ENCODE data around the gene SUN3. TPM values are rescaled to one million over a fixed set of nuclear protein-coding genes. Genes with fewer than 3 reads are reported as not detected.
"Not testable (repeated sequence)": the region's sequence is repeated elsewhere in the genome, so short reads cannot be mapped to it uniquely, and the experiment has no call there.

The SUN3 gene
- total RNA-seq, 2 donors from 2014 or later, result not detected

DNA sequence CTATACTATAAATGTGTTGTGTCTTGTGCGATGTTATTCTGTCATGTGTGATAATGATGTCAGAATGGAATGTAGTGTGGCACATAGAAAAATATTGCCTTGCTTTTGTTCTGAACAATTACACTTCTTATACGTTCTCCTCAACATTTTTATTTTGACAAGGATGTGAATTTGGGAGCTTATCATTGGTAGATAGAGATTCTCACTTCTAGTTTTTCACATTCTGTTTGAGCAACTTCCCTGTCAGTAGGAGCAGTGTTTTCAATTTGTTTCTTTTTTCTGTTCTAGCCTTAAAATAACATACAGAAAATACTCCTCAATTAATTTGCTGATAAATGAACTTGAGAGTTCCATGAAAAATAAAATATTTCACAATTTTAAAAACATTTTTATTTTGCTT is 17.6 kb downstream of the SUN3 start:
- peaks cover 21% of the 10 kb centered on the region for H3K27me3 Mint-ChIP-seq
- ATAC-seq (no peak), DNase-seq (no peak)
- H3K36me3 Mint-ChIP-seq (ENCODE audit: low read depth), result no peaks in the 10 kb centered on the region
- peaks cover 7% of the 10 kb centered on the region for H3K4me1 Mint-ChIP-seq
- H3K4me3 Mint-ChIP-seq, result no peak overlapping the region
- H3K27ac Mint-ChIP-seq, result no peak overlapping the region
- no peaks in the 10 kb centered on the region for H3K9me3 ChIP-seq (ENCODE audit: control insufficient read depth, low read length, poor library complexity, severe bottlenecking)

GRCh38 chr7:48009954-48010353 is 19.0 kb downstream of the SUN3 start:
- Mint-ChIP-seq H3K4me3 (no peak overlapping the region), H3K27ac (no peak overlapping the region), H3K27me3 (peaks cover 20% of the 10 kb centered on the region), H3K36me3 (ENCODE audit: low read depth) (no peaks in the 10 kb centered on the region), H3K4me1 (peaks cover 7% of the 10 kb centered on the region)
- H3K9me3 ChIP-seq (ENCODE audit: control insufficient read depth, low read length, poor library complexity, severe bottlenecking), result no peaks in the 10 kb centered on the region
- DNase-seq (no peak), ATAC-seq (no peak)

DNA sequence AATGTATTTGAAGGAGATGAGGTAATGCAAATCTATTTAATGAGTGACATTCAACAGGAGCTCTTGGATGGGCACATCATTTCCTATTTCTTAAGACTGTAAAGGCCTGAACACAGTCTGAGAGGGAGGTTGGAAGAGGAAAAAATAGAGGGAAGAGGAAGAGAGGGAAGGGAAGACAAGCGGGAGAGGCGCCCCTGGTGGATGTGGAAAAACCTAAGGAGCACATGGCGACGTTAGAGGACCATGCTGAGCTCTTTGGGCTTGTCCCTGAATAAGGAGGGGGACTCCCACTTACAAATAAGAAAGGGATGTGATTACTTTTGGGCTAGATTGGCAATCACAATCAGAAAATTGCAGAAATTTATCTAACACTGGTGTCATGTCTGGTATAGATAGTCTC is 19.6 kb downstream of the SUN3 start:
- Mint-ChIP-seq H3K4me3 (no peak overlapping the region), H3K36me3 (ENCODE audit: low read depth) (no peaks in the 10 kb centered on the region), H3K27ac (no peak overlapping the region), H3K4me1 (peaks cover 7% of the 10 kb centered on the region), H3K27me3 (peaks cover 23% of the 10 kb centered on the region)
- no peaks in the 10 kb centered on the region for H3K9me3 ChIP-seq (ENCODE audit: control insufficient read depth, low read length, poor library complexity, severe bottlenecking)
- no peak for DNase-seq
- no peak for ATAC-seq

DNA sequence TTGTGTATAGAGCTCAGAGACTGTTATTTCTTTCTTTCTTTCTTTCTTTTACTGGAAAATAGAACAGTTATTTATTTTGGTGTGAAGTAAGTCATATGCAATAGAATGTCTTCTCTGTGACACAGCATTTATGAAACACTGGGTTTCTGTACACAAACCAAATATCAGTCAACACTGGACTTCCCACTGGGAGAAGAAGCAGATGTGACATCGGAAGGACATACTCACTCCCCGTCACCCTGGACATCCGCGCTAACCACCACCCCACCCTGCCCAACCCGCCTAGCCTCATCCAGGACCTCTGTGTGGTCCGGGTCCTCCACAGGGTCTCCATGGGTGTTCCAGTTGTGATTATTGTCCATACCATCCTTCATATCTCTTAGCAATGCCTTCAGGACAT is 22.0 kb downstream of the SUN3 start:
- no peaks in the 10 kb centered on the region for H3K9me3 ChIP-seq (ENCODE audit: control insufficient read depth, low read length, poor library complexity, severe bottlenecking)
- ATAC-seq (no peak), DNase-seq (no peak)
- H3K27me3 Mint-ChIP-seq, result peaks cover 23% of the 10 kb centered on the region
- peaks cover 7% of the 10 kb centered on the region for H3K4me1 Mint-ChIP-seq
- H3K27ac Mint-ChIP-seq, result no peak overlapping the region
- H3K36me3 Mint-ChIP-seq (ENCODE audit: low read depth), result peaks cover 2% of the 10 kb centered on the region
- no peak overlapping the region for H3K4me3 Mint-ChIP-seq

DNA sequence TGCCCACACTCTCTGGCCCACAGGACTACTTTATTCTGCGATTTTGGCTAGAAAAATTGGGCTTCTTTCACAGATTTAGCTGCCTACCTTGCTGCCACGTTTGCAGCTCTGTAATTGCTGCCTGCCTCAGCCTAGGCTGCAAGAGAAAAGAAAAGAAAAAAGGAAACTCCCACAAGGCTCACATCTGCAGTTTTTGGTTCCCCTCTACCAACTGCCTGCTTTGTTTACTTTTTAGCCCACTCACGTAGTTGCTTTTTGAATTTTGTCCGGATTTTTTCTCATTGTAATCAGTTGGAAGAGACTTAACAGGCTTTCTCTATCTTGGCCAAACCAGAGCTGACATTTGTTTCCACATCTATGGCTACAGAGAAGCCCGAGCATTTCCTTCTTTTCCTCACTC is 24.3 kb downstream of the SUN3 start:
- Mint-ChIP-seq H3K4me3 (no peak overlapping the region), H3K4me1 (peaks cover 2% of the 10 kb centered on the region), H3K27me3 (peaks cover 19% of the 10 kb centered on the region), H3K27ac (no peak overlapping the region), H3K36me3 (ENCODE audit: low read depth) (peaks cover 2% of the 10 kb centered on the region)
- DNase-seq (no peak), ATAC-seq (no peak)
- H3K9me3 ChIP-seq (ENCODE audit: control insufficient read depth, low read length, poor library complexity, severe bottlenecking), result no peaks in the 10 kb centered on the region

DNA sequence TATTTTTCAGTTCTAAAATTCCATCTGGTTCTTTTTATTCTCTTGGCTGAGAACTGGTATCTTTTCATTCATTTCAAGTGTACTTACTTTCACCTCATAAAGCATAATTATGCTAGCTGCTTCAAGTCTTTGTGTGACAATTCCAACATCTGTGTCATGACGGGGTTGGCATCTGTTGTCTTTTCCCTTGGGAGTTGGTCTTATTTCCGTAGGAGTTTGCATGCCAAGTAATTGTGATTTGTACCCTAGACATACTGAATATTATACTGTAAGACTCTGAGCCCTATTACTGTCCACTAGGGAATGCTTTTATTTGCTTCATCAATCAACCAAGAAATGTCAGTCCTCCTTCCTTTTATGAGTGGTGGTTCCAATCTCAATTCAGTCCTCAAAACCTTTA is 24.9 kb downstream of the SUN3 start:
- Mint-ChIP-seq H3K36me3 (ENCODE audit: low read depth) (peaks cover 2% of the 10 kb centered on the region), H3K4me1 (peaks cover 2% of the 10 kb centered on the region), H3K27me3 (peaks cover 19% of the 10 kb centered on the region), H3K27ac (no peak overlapping the region), H3K4me3 (no peak overlapping the region)
- ATAC-seq (no peak), DNase-seq (no peak)
- H3K9me3 ChIP-seq (ENCODE audit: control insufficient read depth, low read length, poor library complexity, severe bottlenecking), result no peaks in the 10 kb centered on the region

GRCh38 chr7:48000164-48000563 is 28.7 kb downstream of the SUN3 start:
- H3K4me1 Mint-ChIP-seq; H3K27me3 Mint-ChIP-seq; H3K36me3 Mint-ChIP-seq (ENCODE audit: low read depth); H3K4me3 Mint-ChIP-seq; H3K27ac Mint-ChIP-seq; ATAC-seq; H3K9me3 ChIP-seq (ENCODE audit: control insufficient read depth, low read length, poor library complexity, severe bottlenecking); DNase-seq: not testable (repeated sequence)

GRCh38 chr7:47999413-47999812 is 29.5 kb downstream of the SUN3 start:
- H3K4me3 Mint-ChIP-seq, result no peak overlapping the region
- peaks cover 2% of the 10 kb centered on the region for H3K4me1 Mint-ChIP-seq
- ATAC-seq (no peak), DNase-seq (no peak)
- no peaks in the 10 kb centered on the region for H3K27me3 Mint-ChIP-seq
- H3K27ac Mint-ChIP-seq, result no peak overlapping the region
- H3K36me3 Mint-ChIP-seq (ENCODE audit: low read depth), result peaks cover 2% of the 10 kb centered on the region
- H3K9me3 ChIP-seq (ENCODE audit: control insufficient read depth, low read length, poor library complexity, severe bottlenecking), result no peaks in the 10 kb centered on the region

DNA sequence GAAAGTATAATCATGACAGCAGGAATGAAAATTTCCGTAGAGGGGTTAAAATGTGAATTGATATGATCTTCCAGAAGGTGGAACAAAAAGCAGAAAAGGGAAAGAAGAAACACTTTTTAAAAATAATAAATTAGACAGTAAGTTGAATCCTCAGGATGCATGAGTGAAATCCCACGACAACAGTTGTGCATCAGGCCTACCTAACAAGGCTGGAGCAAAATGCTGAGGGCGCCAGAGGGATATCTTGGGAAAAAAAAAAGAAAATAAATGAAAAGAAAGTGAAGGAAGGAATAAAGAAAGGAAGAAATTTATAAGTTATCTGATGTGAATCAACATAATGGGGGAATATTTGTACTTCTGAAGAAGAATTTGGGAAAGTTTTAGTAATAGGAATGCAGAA is 36.5 kb downstream of the SUN3 start:
- H3K27me3 Mint-ChIP-seq, result no peaks in the 10 kb centered on the region
- H3K4me3 Mint-ChIP-seq, result peak overlapping the region; percentile 98
- DNase-seq (no peak), ATAC-seq (no peak)
- peaks cover 21% of the 10 kb centered on the region for H3K4me1 Mint-ChIP-seq
- H3K36me3 Mint-ChIP-seq (ENCODE audit: low read depth), result no peaks in the 10 kb centered on the region
- peak overlapping the region; percentile 98 for H3K27ac Mint-ChIP-seq
- H3K9me3 ChIP-seq (ENCODE audit: control insufficient read depth, low read length, poor library complexity, severe bottlenecking), result no peaks in the 10 kb centered on the region

DNA sequence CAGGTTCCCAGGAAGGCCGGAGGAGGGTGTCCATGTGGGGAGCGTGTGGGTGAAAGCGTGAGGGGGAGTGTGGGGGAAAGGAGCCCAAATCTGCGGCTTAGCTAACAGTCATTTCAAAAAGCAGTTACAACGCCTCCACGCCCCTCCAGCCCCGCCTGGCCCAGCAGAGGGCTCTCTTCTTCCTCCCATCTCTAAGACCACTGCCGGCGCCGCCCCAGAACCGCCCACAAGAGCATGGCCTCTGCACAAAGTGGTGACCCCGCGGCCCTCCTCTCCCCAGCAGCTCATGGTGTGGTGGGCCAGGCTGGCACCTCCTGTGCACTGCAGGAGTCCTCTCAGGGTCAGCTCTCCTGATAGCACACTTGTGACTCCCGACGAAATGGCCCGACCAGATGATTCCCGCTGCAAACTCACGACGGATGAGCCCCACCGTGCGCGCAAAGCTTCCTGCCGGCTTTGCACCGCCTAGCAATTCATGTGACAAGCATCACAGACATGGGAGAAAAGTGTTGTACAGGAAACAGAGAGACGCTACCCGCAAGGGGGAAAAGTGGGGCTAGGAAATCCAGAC is 37.1 kb downstream of the SUN3 start:
- Mint-ChIP-seq H3K27me3 (no peaks in the 10 kb centered on the region), H3K36me3 (ENCODE audit: low read depth) (no peaks in the 10 kb centered on the region), H3K4me3 (peak overlapping the region; percentile 98), H3K4me1 (peaks cover 21% of the 10 kb centered on the region), H3K27ac (peak overlapping the region; percentile 98)
- ATAC-seq (peak; percentile 98), DNase-seq (peak; percentile 65 to 68 (median 67))
- H3K9me3 ChIP-seq (ENCODE audit: control insufficient read depth, low read length, poor library complexity, severe bottlenecking), result no peaks in the 10 kb centered on the region

- peak overlapping the region; percentile 98 for H3K27ac Mint-ChIP-seq
- no peaks in the 10 kb centered on the region for H3K27me3 Mint-ChIP-seq
- no peak for ATAC-seq
- no peaks in the 10 kb centered on the region for H3K9me3 ChIP-seq (ENCODE audit: control insufficient read depth, low read length, poor library complexity, severe bottlenecking)
- DNase-seq, result no peak
- H3K4me3 Mint-ChIP-seq, result peak overlapping the region; percentile 98
- no peaks in the 10 kb centered on the region for H3K36me3 Mint-ChIP-seq (ENCODE audit: low read depth)
- H3K4me1 Mint-ChIP-seq, result peaks cover 21% of the 10 kb centered on the region
Measured at GRCh38 chr7:47991270-47991669, 37.6 kb downstream of the SUN3 start.

DNA sequence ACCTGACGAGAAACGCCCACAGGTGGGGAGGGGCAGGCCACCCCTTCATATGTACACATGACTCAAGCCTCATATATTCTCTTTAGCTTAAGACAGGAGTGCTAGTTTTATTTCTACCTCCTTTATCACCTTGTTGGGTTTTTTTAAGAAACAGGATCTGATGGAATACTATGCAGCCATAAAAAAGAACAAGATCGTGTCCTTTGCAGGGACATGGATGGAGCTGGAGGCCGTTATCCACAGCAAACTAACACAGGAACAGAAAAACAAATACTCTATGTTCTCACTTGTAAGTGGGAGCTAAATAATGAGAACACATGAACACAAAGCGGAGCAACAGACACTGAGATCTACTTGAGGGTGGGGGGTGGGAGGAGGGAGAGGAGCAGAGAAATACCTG is 38.3 kb downstream of the SUN3 start:
- H3K4me1 Mint-ChIP-seq, result peaks cover 21% of the 10 kb centered on the region
- H3K36me3 Mint-ChIP-seq (ENCODE audit: low read depth), result no peaks in the 10 kb centered on the region
- peak overlapping the region; percentile 98 for H3K27ac Mint-ChIP-seq
- H3K9me3 ChIP-seq (ENCODE audit: control insufficient read depth, low read length, poor library complexity, severe bottlenecking), result no peaks in the 10 kb centered on the region
- no peak for DNase-seq
- no peak overlapping the region for H3K4me3 Mint-ChIP-seq
- no peaks in the 10 kb centered on the region for H3K27me3 Mint-ChIP-seq
- ATAC-seq, result no peak

- not testable (repeated sequence) for H3K4me3 Mint-ChIP-seq; DNase-seq; H3K9me3 ChIP-seq (ENCODE audit: control insufficient read depth, low read length, poor library complexity, severe bottlenecking); H3K36me3 Mint-ChIP-seq (ENCODE audit: low read depth); ATAC-seq; H3K27me3 Mint-ChIP-seq
- Mint-ChIP-seq H3K4me1 (peaks cover 21% of the 10 kb centered on the region), H3K27ac (peak overlapping the region; percentile 98)
Measured at GRCh38 chr7:47989607-47990400, 39.1 kb downstream of the SUN3 start.

Data from T-helper 17 cell (primary cell).